ENCODE results near the gene FIBCD1.

DNA sequence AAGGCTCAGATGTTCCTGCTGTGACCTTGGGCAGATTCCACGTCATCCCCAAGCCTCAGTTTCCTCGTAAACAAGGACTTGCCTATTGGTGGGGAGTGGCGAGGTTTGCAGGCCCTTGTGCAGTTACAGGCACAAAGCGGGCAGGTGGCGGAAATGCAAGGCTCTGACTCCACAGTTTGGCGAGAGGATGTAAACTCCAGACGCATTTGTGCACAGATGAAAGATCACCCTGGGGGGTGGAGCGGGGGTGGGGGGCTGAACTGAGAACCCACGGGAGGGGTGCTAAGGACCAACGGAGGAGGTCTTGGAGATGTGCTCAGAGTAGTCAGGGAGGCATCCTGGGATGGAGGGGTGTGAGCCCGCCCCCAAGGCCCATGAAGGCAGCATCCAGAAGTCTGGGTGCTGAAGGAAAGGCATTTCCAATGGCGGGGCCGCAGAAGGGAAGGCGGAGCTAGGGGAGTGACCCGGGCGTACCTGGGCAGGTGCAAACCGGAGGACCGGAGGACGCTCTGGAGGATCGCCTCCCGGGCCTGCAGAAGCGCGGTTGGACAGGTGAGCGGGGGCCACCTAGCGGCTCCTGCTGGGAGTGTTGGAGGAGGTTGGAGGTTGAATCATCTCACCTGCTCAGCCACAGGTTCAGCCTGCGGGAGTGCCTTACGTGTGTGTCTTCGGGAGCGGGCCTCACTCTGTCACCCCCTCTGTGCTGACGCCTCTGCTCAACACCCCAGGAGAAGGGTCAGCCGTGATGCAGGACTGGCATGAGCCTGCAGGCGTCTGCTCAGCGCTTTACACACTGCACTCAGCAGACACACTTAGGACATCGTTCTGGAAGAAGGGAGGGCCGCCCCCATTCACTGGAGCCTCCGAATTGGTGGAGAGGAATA lies 1.9 kb upstream of the FIBCD1 start:
- TF ChIP-seq, protein P1, sequence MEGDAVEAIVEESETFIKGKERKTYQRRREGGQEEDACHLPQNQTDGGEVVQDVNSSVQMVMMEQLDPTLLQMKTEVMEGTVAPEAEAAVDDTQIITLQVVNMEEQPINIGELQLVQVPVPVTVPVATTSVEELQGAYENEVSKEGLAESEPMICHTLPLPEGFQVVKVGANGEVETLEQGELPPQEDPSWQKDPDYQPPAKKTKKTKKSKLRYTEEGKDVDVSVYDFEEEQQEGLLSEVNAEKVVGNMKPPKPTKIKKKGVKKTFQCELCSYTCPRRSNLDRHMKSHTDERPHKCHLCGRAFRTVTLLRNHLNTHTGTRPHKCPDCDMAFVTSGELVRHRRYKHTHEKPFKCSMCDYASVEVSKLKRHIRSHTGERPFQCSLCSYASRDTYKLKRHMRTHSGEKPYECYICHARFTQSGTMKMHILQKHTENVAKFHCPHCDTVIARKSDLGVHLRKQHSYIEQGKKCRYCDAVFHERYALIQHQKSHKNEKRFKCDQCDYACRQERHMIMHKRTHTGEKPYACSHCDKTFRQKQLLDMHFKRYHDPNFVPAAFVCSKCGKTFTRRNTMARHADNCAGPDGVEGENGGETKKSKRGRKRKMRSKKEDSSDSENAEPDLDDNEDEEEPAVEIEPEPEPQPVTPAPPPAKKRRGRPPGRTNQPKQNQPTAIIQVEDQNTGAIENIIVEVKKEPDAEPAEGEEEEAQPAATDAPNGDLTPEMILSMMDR (IDR thresholded peaks at IDR 0.05; ENCODE audit: low read length): peak; percentile 71
- no peak for TF ChIP-seq EZH2 (IDR thresholded peaks at IDR 0.05; ENCODE audit: borderline replicate concordance, low read length)
